Parathyroid adenoma (tissue), 2 donors: ENCODE results near the gene MCM10.

Source experiments
- H2AFZ ChIP-seq: fragments of 300-600 bp; sonication (generic); one replicate; pipeline ENCODE4 v1.7.0; 2017; ENCODE audit warnings: antibody characterized with exemption, mild to moderate bottlenecking
- H3K27ac ChIP-seq: fragments of 300-600 bp; sonication (generic); one replicate; pipeline ENCODE4 v1.7.0; 2017
- H3K27me3 ChIP-seq: fragments of 300-600 bp; sonication (generic); one replicate; pipeline ENCODE4 v1.7.0; 2017; ENCODE audit warnings: low read length; ENCODE audit not compliant: control insufficient read depth, insufficient read depth
- H3K36me3 ChIP-seq: fragments of 300-600 bp; sonication (generic); one replicate; pipeline ENCODE4 v1.7.0; 2017; ENCODE audit warnings: low read length; ENCODE audit not compliant: control insufficient read depth, insufficient read depth
- H3K4me1 ChIP-seq: fragments of 300-600 bp; sonication (generic); one replicate; pipeline ENCODE4 v1.7.0; 2017; ENCODE audit warnings: control low read depth
- H3K4me2 ChIP-seq: fragments of 300-600 bp; sonication (generic); one replicate; pipeline ENCODE4 v1.7.0; 2017; ENCODE audit warnings: low read length
- H3K4me3 ChIP-seq: fragments of 300-600 bp; sonication (generic); one replicate; pipeline ENCODE4 v1.7.0; 2017; ENCODE audit warnings: low read depth, low read length
- H3K79me2 ChIP-seq: fragments of 300-600 bp; sonication (generic); one replicate; pipeline ENCODE4 v1.7.0; 2017; ENCODE audit warnings: control low read depth
- H3K9ac ChIP-seq: fragments of 300-600 bp; sonication (generic); one replicate; pipeline ENCODE4 v1.7.0; 2017; ENCODE audit warnings: mild to moderate bottlenecking
- H3K9me3 ChIP-seq: fragments of 300-600 bp; sonication (generic); one replicate; pipeline ENCODE4 v1.7.0; 2017; ENCODE audit warnings: low read length; ENCODE audit not compliant: control insufficient read depth
- TF ChIP-seq, protein P1 (sequence below): fragments of 300-600 bp; sonication (generic); IDR thresholded peaks from one replicate; pipeline ENCODE4 v1.7.0; 2017; ENCODE audit warnings: antibody characterized with exemption, mild to moderate bottlenecking
- donor health status: primary hyperparathyroidism.

Gene MCM10

DNA sequence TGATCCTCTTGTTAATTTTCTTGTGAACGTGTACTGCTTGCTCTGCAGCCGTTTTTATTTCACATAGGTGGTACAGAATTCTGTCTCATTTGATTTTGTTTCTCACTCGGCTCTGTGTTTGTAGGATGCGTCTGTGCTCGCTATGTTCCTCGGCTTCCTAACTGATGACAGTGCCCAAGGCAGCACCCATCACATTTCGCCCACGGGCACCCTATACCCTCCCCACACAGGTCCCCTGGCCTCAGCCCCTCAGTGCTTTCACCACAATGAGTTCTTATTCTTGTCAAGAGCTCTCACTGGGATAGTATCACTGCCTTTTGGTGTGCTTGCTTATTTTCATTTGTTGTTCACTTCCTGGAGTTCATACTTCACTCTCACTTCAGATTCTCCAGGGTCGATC lies 44.7 kb downstream of the MCM10 start:
- Histone ChIP-seq H3K4me3 (no peak overlapping the region), H3K27me3 (no peaks in the 10 kb centered on the region), H3K36me3 (no peaks in the 10 kb centered on the region), H3K79me2 (no peaks in the 10 kb centered on the region), H3K9ac (no peak overlapping the region), H3K4me1 (no peaks in the 10 kb centered on the region), H3K9me3 (no peaks in the 10 kb centered on the region), H2AFZ (no peak overlapping the region), H3K27ac (no peak overlapping the region), H3K4me2 (no peak overlapping the region)
- TF ChIP-seq, protein P1, sequence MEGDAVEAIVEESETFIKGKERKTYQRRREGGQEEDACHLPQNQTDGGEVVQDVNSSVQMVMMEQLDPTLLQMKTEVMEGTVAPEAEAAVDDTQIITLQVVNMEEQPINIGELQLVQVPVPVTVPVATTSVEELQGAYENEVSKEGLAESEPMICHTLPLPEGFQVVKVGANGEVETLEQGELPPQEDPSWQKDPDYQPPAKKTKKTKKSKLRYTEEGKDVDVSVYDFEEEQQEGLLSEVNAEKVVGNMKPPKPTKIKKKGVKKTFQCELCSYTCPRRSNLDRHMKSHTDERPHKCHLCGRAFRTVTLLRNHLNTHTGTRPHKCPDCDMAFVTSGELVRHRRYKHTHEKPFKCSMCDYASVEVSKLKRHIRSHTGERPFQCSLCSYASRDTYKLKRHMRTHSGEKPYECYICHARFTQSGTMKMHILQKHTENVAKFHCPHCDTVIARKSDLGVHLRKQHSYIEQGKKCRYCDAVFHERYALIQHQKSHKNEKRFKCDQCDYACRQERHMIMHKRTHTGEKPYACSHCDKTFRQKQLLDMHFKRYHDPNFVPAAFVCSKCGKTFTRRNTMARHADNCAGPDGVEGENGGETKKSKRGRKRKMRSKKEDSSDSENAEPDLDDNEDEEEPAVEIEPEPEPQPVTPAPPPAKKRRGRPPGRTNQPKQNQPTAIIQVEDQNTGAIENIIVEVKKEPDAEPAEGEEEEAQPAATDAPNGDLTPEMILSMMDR: no peak

DNA sequence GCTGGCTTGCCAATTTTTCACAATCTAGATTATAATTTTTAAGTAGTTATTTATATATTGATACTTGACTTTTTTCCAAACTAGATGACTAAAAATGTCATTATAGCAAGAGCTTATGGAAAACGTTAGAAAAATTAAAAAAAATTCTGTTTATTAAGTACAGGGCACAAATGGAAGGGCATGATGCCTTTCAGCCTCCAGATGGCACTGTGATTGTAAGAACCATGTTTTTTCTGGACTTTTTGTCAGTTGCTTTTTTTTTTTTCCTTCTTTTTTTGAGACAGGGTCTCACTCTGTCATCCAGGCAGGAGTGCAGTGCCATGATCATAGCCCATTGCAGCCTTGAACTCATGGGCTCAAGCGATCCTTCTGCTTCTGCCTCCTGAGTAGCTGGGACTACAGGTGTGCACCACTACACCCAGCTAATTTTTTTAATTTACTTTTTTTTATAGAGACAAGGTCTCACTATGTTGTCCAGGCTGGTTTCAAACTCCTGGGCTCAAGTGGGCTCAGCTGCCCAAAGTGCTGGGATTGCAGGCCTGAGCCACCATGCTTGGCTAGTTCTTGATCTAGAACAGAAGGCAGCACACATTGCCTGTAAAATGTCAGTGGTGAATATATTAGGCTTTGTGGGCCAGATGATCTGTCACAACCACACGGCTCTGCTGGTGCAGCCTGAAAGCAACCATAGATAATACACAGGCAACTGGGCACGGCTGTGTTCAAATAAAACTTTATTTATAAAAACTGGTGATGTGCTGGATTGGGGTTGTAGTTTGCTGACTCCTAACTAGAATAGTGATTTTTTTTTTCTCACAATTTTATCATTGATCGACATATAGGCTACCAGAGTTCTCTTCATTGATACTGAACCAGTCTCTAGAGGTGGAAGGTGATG lies 45.4 kb downstream of the MCM10 start:
- Histone ChIP-seq H3K4me3 (no peak overlapping the region), H3K9ac (no peak overlapping the region), H3K27me3 (no peaks in the 10 kb centered on the region), H3K4me2 (no peak overlapping the region), H3K27ac (no peak overlapping the region), H3K9me3 (no peaks in the 10 kb centered on the region), H3K36me3 (no peaks in the 10 kb centered on the region), H3K79me2 (no peaks in the 10 kb centered on the region), H2AFZ (no peak overlapping the region), H3K4me1 (no peaks in the 10 kb centered on the region)
- TF ChIP-seq, protein P1: peak; percentile 8

DNA sequence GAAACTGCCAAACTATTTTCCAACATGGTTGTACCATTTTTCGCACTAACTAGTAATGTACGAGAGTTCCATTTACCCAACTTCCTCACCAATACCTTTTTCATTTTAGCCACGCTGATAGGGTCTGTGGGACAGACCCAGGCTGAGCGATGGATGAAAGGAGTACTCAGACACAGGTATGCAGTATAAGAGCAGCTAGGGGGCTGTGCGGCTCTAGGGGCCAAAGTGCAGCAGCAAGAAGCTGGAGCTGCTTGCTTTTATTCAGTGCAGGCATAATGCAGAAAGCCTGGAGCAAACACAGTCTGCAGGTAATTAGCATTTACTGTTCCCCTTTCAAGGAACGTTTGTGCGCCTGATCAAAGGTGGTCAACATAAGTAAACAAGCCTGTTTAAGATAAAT lies 51.8 kb downstream of the MCM10 start:
- no peak overlapping the region for H2AFZ ChIP-seq
- TF ChIP-seq, protein P1: no peak
- H3K27ac ChIP-seq: no peak overlapping the region
- no peak overlapping the region for H3K4me2 ChIP-seq
- no peaks in the 10 kb centered on the region for H3K27me3 ChIP-seq
- H3K9ac ChIP-seq: no peak overlapping the region
- no peaks in the 10 kb centered on the region for H3K4me1 ChIP-seq
- no peaks in the 10 kb centered on the region for H3K36me3 ChIP-seq
- H3K4me3 ChIP-seq: no peak overlapping the region
- H3K9me3 ChIP-seq: no peaks in the 10 kb centered on the region
- H3K79me2 ChIP-seq: no peaks in the 10 kb centered on the region

DNA sequence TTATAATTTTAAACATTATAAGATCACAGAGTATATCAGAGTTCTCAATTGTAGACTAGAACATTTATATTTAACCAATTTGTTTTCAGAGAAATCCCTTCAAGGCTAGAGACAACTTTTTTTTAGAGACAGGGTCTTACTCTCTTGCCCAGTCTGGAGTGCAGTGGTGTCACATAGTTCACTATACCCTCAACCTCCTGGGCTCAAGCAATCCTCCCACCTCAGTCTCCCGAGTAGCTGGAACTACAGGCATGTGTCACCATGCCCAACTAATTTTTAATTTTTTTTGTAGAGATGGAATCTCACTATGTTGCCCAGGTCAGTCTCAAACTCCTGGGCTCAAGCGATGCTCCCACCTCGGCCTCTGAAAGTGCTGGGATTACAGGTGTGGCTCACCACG lies 57.5 kb downstream of the MCM10 start:
- no peaks in the 10 kb centered on the region for H3K27me3 ChIP-seq
- no peaks in the 10 kb centered on the region for H3K79me2 ChIP-seq
- no peaks in the 10 kb centered on the region for H3K36me3 ChIP-seq
- no peak overlapping the region for H3K27ac ChIP-seq
- H3K4me2 ChIP-seq: no peak overlapping the region
- no peak overlapping the region for H3K4me3 ChIP-seq
- TF ChIP-seq, protein P1: no peak
- H3K4me1 ChIP-seq: no peaks in the 10 kb centered on the region
- H3K9ac ChIP-seq: no peak overlapping the region
- no peak overlapping the region for H2AFZ ChIP-seq
- no peaks in the 10 kb centered on the region for H3K9me3 ChIP-seq
